HG03378 (cell line): ENCODE results near the gene ANTXR1.

Source experiments
- ATAC-seq: cut with Tn5 transposase; IDR thresholded peaks from one replicate; pipeline ENCODE4 v1.9.1; 2021; ENCODE audit warnings: mild to moderate bottlenecking, moderate library complexity; ENCODE audit not compliant: unreplicated experiment

The ANTXR1 gene

GRCh38 chr2:69298261-69298660, 285.3 kb downstream of the ANTXR1 start:
- no peak for ATAC-seq

GRCh38 chr2:69298862-69299261, 285.9 kb downstream of the ANTXR1 start:
- ATAC-seq = no peak
